ENCODE data around the gene ADAMTS16. TPM values are rescaled to one million over a fixed set of nuclear protein-coding genes. Genes with fewer than 3 reads are reported as not detected.

The ADAMTS16 gene
- total RNA-seq, 1 experiment from 2014 or later = 30.1 TPM

DNA sequence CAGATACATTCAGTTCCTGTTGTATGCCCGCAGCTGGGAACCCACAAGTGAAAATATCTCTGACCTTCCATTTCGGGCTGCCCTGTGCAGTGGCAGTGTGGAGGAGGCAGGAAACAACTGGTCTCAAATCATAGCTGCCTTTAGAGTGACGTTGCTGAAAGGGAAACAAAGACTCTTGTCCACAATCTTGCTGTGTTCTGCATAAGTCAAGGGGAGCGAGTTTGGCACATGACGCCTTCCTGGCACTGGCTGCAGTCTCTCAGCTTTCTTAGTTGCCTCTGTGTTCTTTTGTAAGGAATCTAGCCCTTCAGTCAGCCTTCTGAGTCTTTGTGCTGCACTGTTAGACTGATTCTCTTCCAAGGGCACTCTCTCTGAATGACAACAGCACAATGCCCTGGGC is 24.0 kb downstream of the ADAMTS16 start:
- ChIA-PET POLR2A (no interaction called here), CTCF (no interaction called here)

DNA sequence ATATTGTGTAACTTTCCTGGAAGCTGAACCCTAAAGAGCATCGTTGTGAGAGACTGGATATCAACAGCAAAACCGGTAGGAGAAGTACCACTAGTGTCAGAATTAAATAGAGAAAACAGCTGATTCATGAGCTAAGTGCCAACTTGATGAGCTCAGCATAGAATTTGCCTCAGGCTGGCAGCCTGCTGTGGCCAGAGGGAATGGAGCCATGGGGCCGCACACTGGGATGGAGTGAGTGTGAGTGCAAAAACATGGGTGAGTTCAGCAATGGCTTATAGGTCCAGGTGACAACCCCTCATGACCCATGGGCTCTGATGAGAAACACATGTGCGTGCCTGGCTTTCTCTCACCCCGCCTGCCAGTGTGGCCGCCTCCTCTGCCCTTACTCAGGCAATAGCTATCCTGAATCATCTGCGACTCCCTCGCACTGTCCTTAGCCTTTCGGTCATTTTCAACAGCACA is 25.4 kb downstream of the ADAMTS16 start:
- no peak for DNase-seq (ENCODE audit: low spot score)
- H3K9me3 Mint-ChIP-seq = 0 out of 2 replicates have a peak, but pooled peaks cover 4% of the 10 kb centered on the region
- TF ChIP-seq ZNF423 (CRISPR knock-in tag; IDR thresholded peaks at IDR 0.05) (no peak), HMGA2 (CRISPR knock-in tag; IDR thresholded peaks at IDR 0.05) (no peak), GTF2I (CRISPR knock-in tag; conservative IDR thresholded peaks at IDR 0.05) (no peak)
- TF ChIP-seq, protein P1, sequence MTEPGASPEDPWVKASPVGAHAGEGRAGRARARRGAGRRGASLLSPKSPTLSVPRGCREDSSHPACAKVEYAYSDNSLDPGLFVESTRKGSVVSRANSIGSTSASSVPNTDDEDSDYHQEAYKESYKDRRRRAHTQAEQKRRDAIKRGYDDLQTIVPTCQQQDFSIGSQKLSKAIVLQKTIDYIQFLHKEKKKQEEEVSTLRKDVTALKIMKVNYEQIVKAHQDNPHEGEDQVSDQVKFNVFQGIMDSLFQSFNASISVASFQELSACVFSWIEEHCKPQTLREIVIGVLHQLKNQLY (CRISPR knock-in tag; IDR thresholded peaks at IDR 0.05) = no peak
- TF ChIP-seq, protein P2, sequence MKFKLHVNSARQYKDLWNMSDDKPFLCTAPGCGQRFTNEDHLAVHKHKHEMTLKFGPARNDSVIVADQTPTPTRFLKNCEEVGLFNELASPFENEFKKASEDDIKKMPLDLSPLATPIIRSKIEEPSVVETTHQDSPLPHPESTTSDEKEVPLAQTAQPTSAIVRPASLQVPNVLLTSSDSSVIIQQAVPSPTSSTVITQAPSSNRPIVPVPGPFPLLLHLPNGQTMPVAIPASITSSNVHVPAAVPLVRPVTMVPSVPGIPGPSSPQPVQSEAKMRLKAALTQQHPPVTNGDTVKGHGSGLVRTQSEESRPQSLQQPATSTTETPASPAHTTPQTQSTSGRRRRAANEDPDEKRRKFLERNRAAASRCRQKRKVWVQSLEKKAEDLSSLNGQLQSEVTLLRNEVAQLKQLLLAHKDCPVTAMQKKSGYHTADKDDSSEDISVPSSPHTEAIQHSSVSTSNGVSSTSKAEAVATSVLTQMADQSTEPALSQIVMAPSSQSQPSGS (CRISPR knock-in tag; IDR thresholded peaks at IDR 0.05; ENCODE audit: borderline replicate concordance, low read depth) = no peak
- H3K27me3 Mint-ChIP-seq (ENCODE audit: low read depth) = no peaks in the 10 kb centered on the region; the same call in 1 of the 2 replicates
- H3K4me1 Mint-ChIP-seq = peaks cover 44% of the 10 kb centered on the region
- H3K27ac Mint-ChIP-seq = no peak overlapping the region
- ATAC-seq = peak; percentile 36; the same call in 1 of the 2 replicates
- H3K4me3 Mint-ChIP-seq = no peak overlapping the region
- CTCF ChIA-PET = interaction anchor here (1.0 to 1.5 kb wide), 2 partner anchors 10 to 230 kb away, joined by 3 to 4 read pairs; no protein-coding TSS in a partner anchor
- POLR2A ChIA-PET = no interaction called here
- H3K36me3 Mint-ChIP-seq = peaks cover 13% of the 10 kb centered on the region

More for the DNA sequence above, 24.0 kb downstream of the ADAMTS16 start:
- Mint-ChIP-seq H3K36me3 (peaks cover 7% of the 10 kb centered on the region), H3K9me3 (no peaks in the 10 kb centered on the region), H3K27me3 (ENCODE audit: low read depth) (no peaks in the 10 kb centered on the region; the same call in 1 of the 2 replicates), H3K4me1 (peaks cover 43% of the 10 kb centered on the region), H3K27ac (0 out of 2 replicates have a peak overlapping the region, but pooled peaks have one; percentile 12), H3K4me3 (no peak overlapping the region)
- DNase-seq (ENCODE audit: low spot score) (no peak), ATAC-seq (no peak)
- no peak for TF ChIP-seq ZNF396 (CRISPR knock-in tag; IDR thresholded peaks at IDR 0.05; ENCODE audit: borderline replicate concordance)
- TF ChIP-seq, protein P3, sequence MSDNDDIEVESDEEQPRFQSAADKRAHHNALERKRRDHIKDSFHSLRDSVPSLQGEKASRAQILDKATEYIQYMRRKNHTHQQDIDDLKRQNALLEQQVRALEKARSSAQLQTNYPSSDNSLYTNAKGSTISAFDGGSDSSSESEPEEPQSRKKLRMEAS (CRISPR knock-in tag; IDR thresholded peaks at IDR 0.05) = no peak
- TF ChIP-seq, protein P4, sequence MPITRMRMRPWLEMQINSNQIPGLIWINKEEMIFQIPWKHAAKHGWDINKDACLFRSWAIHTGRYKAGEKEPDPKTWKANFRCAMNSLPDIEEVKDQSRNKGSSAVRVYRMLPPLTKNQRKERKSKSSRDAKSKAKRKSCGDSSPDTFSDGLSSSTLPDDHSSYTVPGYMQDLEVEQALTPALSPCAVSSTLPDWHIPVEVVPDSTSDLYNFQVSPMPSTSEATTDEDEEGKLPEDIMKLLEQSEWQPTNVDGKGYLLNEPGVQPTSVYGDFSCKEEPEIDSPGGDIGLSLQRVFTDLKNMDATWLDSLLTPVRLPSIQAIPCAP (CRISPR knock-in tag; IDR thresholded peaks at IDR 0.05) = no peak
- TF ChIP-seq MYBL2 (CRISPR knock-in tag; IDR thresholded peaks at IDR 0.05) = no peak
- no peak for TF ChIP-seq RELA (CRISPR knock-in tag; IDR thresholded peaks at IDR 0.05; ENCODE audit: borderline replicate concordance)
- TF ChIP-seq, protein P5, sequence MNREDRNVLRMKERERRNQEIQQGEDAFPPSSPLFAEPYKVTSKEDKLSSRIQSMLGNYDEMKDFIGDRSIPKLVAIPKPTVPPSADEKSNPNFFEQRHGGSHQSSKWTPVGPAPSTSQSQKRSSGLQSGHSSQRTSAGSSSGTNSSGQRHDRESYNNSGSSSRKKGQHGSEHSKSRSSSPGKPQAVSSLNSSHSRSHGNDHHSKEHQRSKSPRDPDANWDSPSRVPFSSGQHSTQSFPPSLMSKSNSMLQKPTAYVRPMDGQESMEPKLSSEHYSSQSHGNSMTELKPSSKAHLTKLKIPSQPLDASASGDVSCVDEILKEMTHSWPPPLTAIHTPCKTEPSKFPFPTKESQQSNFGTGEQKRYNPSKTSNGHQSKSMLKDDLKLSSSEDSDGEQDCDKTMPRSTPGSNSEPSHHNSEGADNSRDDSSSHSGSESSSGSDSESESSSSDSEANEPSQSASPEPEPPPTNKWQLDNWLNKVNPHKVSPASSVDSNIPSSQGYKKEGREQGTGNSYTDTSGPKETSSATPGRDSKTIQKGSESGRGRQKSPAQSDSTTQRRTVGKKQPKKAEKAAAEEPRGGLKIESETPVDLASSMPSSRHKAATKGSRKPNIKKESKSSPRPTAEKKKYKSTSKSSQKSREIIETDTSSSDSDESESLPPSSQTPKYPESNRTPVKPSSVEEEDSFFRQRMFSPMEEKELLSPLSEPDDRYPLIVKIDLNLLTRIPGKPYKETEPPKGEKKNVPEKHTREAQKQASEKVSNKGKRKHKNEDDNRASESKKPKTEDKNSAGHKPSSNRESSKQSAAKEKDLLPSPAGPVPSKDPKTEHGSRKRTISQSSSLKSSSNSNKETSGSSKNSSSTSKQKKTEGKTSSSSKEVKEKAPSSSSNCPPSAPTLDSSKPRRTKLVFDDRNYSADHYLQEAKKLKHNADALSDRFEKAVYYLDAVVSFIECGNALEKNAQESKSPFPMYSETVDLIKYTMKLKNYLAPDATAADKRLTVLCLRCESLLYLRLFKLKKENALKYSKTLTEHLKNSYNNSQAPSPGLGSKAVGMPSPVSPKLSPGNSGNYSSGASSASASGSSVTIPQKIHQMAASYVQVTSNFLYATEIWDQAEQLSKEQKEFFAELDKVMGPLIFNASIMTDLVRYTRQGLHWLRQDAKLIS (CRISPR knock-in tag; IDR thresholded peaks at IDR 0.05; ENCODE audit: borderline replicate concordance) = no peak
- TF ChIP-seq, protein P6, sequence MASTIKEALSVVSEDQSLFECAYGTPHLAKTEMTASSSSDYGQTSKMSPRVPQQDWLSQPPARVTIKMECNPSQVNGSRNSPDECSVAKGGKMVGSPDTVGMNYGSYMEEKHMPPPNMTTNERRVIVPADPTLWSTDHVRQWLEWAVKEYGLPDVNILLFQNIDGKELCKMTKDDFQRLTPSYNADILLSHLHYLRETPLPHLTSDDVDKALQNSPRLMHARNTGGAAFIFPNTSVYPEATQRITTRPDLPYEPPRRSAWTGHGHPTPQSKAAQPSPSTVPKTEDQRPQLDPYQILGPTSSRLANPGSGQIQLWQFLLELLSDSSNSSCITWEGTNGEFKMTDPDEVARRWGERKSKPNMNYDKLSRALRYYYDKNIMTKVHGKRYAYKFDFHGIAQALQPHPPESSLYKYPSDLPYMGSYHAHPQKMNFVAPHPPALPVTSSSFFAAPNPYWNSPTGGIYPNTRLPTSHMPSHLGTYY (CRISPR knock-in tag; IDR thresholded peaks at IDR 0.05) = no peak
- TF ChIP-seq, protein P2 (CRISPR knock-in tag; IDR thresholded peaks at IDR 0.05; ENCODE audit: borderline replicate concordance, low read depth) = no peak
- TF ChIP-seq KAT7 (CRISPR knock-in tag; IDR thresholded peaks at IDR 0.05; ENCODE audit: borderline replicate concordance) = no peak
- no peak for TF ChIP-seq ZBTB21 (CRISPR knock-in tag; IDR thresholded peaks at IDR 0.05; ENCODE audit: borderline replicate concordance)
- TF ChIP-seq SP1 (CRISPR knock-in tag; conservative IDR thresholded peaks at IDR 0.05) = no peak
- no peak for TF ChIP-seq FOXK1 (CRISPR knock-in tag; IDR thresholded peaks at IDR 0.05)
- no peak for TF ChIP-seq NR3C1 (CRISPR knock-in tag; conservative IDR thresholded peaks at IDR 0.05; ENCODE audit: low read depth)
- no peak for TF ChIP-seq SMAD4 (CRISPR knock-in tag; IDR thresholded peaks at IDR 0.05)
- no peak for TF ChIP-seq ELF4 (CRISPR knock-in tag; IDR thresholded peaks at IDR 0.05; ENCODE audit: low read depth)
- no peak for TF ChIP-seq ZNF671 (CRISPR knock-in tag; IDR thresholded peaks at IDR 0.05)
- TF ChIP-seq ZNF423 (CRISPR knock-in tag; IDR thresholded peaks at IDR 0.05) = no peak
- TF ChIP-seq, protein P7, sequence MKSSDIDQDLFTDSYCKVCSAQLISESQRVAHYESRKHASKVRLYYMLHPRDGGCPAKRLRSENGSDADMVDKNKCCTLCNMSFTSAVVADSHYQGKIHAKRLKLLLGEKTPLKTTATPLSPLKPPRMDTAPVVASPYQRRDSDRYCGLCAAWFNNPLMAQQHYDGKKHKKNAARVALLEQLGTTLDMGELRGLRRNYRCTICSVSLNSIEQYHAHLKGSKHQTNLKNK (CRISPR knock-in tag; IDR thresholded peaks at IDR 0.05) = no peak

All from WTC11 (cell line).